B cell (primary cell): ENCODE data around the gene ENPP7.

Source experiments
- CTCF ChIP-seq: fragments of 200-600 bp; IDR thresholded peaks from one replicate; pipeline ENCODE4 v1.8.0; 2022; ENCODE audit warnings: antibody characterized with exemption, mild to moderate bottlenecking
- EZH2 ChIP-seq: IDR thresholded peaks from 2 replicates; pipeline ENCODE4 v1.6.1; 2012; ENCODE audit warnings: borderline replicate concordance, low read depth, mild to moderate bottlenecking, moderate library complexity, low read length; ENCODE audit not compliant: insufficient read depth, poor library complexity, severe bottlenecking

GRCh38 chr17:79743614-79744013, 12.9 kb downstream of the ENPP7 start:
- TF ChIP-seq EZH2 (no peak), CTCF (no peak)
